Retinal pigment epithelial cell (primary cell): ENCODE results near the gene MARCHF10.

Source experiments
- DNase-seq: peaks from one replicate; pipeline ENCODE4 v3.0.0-alpha.2; 2010; ENCODE audit warnings: low read depth
- H3K4me3 ChIP-seq: 2 replicates; pipeline ENCODE4 v1.5.1; 2011; ENCODE audit warnings: mild to moderate bottlenecking, low read length, control low read depth, moderate library complexity
- CTCF ChIP-seq: conservative IDR thresholded peaks from 2 replicates; pipeline ENCODE4 v1.5.1; 2011; ENCODE audit warnings: low read depth, low read length, control low read depth, inconsistent platforms

MARCHF10 gene

GRCh38 chr17:62681939-62682381 is 126.2 kb downstream of the MARCHF10 start:
- no peak for TF ChIP-seq CTCF
- no peak for DNase-seq
- no peak overlapping the region for H3K4me3 ChIP-seq

- no peak for DNase-seq
- no peak overlapping the region for H3K4me3 ChIP-seq
- no peak for TF ChIP-seq CTCF
Observed at GRCh38 chr17:62681061-62681938, 126.8 kb downstream of the MARCHF10 start.

GRCh38 chr17:62680541-62681052 is 127.5 kb downstream of the MARCHF10 start:
- H3K4me3 ChIP-seq: no peak overlapping the region
- TF ChIP-seq CTCF: no peak
- no peak for DNase-seq

GRCh38 chr17:62679866-62680377 is 128.2 kb downstream of the MARCHF10 start:
- no peak for TF ChIP-seq CTCF
- no peak for DNase-seq
- H3K4me3 ChIP-seq: no peak overlapping the region

- TF ChIP-seq CTCF: no peak
- no peak for DNase-seq
- H3K4me3 ChIP-seq: no peak overlapping the region
Observed at GRCh38 chr17:62678214-62678919, 129.7 kb downstream of the MARCHF10 start.

GRCh38 chr17:62676952-62677596 is 131.0 kb downstream of the MARCHF10 start:
- DNase-seq: no peak
- H3K4me3 ChIP-seq: no peak overlapping the region
- TF ChIP-seq CTCF: no peak
